NCI-H446 treated with DMSO at 0.1 percent for 48 hours (cell line): ENCODE results near the gene FREM2.
A peak's percentile ranks its signal among the peaks of the same experiment; 100 is the strongest.

ENCODE experiments used
- DNase-seq: peaks from one replicate; lab custom pipeline; 2025; lab: John Stamatoyannopoulos, UW

FREM2 gene

GRCh38 chr13:38826182-38826813 lies 139.4 kb downstream of the FREM2 start:
- DNase-seq: no peak

DNA sequence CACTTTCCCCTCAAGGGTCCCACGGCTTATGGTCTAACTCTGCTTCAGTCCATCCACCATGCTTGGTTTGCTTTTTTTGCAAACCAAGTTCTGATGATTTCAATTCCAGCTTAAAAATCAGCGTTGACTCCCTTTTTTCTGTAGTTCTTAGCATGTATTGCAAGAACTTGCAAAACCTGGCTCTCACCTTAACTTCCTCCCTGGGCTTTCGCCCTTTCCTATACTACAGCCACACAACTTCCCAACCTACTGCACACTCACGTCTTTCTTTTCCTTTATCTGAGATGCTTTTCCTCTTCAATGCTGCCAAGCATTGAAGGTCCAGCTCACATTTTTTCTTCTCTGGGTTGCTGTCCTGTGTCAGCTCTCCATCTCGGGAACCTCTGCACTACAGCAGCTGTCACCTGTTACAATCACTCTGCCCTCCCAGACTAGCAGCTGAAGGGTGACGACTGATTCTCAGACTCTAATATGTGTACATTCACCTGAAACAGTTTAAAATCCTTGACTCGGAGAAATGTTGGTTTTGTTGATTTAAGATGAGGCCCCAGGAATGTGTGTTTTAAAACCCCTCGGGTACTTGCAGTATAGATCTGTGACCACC lies 143.7 kb downstream of the FREM2 start:
- no peak for DNase-seq

- DNase-seq: no peak
Measured at GRCh38 chr13:38844581-38844980, 157.7 kb downstream of the FREM2 start.

DNA sequence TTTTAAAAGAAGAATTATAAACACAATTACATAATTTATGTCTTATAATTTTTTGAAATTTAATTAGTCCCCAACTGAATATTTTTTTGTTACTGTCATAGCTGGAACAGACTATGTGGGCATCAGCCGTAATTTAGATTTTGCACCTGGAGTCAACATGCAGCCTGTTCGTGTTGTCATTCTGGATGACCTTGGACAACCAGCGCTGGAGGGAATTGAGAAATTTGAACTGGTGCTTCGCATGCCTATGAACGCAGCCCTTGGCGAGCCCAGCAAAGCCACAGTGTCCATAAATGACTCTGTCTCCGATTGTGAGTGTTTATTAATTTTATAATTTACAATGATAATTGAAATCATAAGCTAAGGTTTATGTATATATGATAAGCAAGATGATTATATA lies 161.5 kb downstream of the FREM2 start:
- DNase-seq: no peak

GRCh38 chr13:38849315-38849714 lies 162.4 kb downstream of the FREM2 start:
- no peak for DNase-seq

DNA sequence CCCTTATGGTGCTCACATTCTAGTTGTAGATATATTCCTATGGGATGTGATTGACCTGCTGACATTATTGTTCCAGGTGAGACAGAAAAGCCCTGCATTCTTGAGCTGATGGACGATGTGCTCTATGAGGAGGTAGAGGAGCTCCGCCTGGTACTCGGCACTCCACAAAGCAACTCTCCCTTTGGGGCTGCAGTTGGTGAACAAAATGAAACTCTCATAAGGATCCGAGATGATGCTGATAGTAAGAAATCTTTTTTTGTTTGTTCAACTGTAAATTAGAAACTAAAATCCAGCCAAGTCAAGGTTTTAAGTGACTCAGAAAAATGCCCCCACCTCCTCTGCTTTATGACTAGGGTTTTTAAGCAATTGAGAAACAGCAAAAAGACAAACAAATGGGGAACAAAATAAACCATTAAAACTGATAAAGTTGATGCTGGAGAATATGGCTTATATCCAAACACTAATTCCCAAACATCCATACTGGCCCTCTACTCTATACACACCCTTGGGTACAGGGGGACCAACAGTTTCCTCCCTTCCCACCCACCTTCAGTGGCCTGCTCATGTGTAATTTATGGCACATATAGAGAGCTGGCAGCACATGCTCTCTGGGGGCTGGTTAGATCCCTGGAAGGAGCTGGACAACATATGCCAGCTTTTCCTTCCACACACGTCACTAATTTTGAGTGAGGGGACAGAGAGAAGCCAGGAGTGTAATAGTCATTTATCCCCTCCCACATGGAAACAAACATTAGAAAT lies 164.2 kb downstream of the FREM2 start:
- peak; percentile 9 for DNase-seq

DNA sequence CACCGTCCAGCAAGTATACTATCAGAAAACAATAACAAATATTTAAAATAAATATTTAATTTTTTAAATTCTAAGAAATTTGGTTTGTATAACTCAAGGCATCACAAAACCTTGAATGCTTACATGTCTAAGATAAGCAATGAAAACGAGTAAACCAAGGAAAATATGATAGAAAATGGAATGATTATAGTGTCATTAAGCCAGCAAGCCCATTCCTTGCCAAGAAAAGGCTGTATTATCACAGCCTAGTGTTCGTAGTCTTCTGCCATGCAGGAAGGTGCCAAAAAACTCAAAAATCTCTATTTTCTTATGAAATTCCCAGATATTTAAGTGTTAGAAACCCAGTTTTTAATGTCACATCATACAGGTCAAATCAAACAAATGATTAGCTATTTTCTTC lies 167.3 kb downstream of the FREM2 start:
- peak; percentile 35 for DNase-seq

- no peak for DNase-seq
Measured at GRCh38 chr13:38856065-38856464, 169.2 kb downstream of the FREM2 start.

GRCh38 chr13:38862443-38862842 lies 175.6 kb downstream of the FREM2 start:
- DNase-seq: no peak

DNA sequence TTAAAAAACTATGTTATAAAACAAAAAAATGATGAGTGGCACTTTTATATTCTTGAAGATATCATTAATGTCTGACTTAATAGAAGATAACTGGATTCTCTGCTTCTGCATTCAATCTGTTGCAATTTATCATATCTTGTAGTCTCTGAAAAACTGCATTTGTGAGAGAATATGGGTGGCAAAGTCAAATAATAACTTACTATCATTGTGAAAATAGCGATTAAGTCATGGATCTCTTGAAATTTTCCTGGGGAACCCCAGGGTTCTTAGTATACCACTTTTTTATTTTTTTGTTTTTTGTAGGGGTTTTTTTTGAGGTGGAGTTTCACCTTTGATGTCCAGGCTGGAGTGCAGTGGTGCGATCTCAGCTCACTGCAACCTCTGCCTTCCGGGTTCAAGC lies 176.7 kb downstream of the FREM2 start:
- no peak for DNase-seq

DNA sequence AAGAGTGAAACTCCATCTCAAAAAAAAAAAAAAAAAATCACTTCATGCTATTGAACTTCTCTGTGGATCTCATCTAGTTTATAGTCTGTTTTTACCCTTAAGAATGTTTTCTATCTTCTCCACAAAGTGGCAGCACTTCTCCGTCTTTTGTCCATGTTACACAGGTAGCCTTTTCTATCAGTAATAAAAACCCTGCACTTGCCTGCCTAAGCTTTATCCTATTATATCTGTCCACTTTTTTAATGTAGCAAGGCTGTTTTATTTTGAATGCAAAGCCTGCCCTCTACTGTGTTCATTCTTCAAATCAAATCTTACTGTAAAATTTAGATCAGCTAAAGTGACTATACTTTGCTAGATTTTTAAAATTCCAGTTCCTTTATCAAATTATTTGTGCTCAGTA lies 179.8 kb downstream of the FREM2 start:
- DNase-seq: no peak

DNA sequence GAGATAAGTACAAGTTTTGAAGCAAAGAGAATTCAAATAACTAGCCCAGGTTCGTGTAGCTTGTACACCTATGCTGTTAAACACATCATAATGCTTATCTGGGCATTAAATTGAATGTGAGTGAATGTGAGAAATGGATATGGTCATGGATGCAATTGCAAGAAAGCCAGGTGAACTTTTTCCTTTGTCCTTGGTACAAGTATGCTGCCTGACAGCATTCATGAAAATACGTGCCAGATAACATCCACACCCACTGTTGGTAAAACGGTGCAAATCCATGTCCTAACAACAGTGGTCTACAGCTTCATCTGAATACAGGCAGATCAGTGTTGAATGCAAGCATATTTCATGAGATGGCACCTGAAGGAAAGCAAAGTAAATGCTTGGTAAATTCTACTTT lies 181.5 kb downstream of the FREM2 start:
- no peak for DNase-seq

- DNase-seq: no peak
Measured at GRCh38 chr13:38868870-38869269, 182.0 kb downstream of the FREM2 start.

GRCh38 chr13:38871275-38871674 lies 184.4 kb downstream of the FREM2 start:
- DNase-seq: no peak

DNA sequence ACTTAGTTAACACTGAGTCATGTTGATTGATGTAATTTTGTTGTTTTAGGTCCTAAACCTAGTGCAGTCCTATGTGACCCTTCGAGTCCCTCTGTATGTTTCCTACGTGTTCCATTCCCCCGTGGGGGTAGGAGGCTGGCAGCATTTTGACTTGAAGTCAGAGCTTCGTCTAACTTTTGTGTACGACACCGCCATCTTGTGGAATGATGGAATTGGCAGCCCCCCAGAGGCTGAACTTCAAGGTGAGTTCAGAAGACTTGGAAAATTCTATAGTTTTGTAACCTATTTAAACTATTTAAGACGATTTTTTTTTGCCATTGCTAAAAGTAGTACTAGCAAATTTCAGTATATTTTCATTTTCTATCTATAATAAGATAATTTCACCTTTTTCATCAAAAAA lies 185.8 kb downstream of the FREM2 start:
- no peak for DNase-seq

DNA sequence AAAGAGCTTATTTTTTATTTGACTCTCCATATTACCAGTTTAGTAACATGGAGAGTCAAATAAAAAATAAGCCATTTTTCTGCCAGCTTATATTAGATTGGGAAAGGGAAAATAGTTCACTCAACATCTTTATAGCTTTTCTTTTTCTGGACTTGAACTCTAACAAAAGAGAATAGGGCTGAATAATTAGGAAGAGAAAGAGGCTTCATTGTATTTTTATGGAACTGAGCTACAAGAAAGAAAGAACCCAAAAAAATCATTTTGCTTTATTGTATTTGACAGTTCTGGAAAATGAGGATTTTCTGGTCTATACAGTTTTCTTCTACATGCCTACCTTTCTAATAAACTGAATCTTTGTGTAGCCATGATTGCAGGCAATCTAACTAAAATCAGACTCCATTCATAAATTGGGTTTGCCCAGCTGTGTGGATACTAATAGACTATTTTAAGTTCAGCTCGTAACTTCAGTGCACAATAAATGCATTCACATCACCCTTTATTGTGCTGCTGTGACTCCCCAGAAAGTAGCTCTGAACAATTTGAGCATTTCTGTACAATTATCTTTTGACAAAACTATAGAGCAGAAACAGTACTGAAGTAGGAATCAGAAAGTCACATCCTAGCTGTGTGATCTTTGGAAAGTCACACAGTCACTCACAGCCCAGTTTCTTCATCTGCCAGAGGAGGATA lies 188.5 kb downstream of the FREM2 start:
- no peak for DNase-seq

- DNase-seq: no peak
Measured at GRCh38 chr13:38879278-38879677, 192.4 kb downstream of the FREM2 start.

DNA sequence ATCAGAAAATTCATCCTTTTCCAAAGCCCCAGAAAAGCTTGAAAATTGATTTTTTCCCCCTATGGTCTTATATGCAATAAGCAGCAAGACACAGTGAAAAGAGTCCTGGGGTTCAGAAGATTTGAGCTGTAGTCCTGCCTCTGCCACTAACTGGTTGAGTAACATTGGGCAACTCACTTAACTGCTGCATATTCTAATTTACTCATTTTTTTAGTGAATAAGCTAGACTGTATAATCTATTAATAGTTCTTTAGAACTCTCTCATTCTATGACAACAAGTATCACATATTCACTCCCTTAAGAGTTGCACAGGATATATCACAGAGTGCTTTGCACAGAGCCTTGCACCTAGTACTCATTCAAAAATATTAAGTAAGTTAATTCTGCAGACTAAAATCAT lies 192.9 kb downstream of the FREM2 start:
- no peak for DNase-seq

- no peak for DNase-seq
Measured at GRCh38 chr13:38880397-38880796, 193.5 kb downstream of the FREM2 start.

DNA sequence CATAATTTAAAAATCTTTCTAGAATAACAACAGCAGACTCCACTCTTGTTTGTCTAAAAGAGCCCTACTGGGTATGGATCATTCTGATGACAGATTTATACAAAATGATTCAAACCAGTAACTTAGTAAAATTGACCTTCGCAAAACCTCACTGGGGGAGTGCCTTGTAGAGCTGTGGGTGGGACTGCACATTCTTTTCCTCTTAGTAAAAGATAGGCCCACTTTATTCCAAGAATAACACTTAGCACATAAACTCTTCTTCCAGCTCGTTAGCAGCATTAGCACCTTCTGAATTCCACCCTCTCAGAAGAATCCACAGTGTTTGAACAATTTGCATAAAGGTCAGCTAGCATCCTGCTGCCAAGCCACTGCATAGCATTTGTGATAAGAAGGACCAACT lies 196.9 kb downstream of the FREM2 start:
- DNase-seq: no peak

- DNase-seq: no peak
Measured at GRCh38 chr13:38888309-38888708, 201.4 kb downstream of the FREM2 start.

DNA sequence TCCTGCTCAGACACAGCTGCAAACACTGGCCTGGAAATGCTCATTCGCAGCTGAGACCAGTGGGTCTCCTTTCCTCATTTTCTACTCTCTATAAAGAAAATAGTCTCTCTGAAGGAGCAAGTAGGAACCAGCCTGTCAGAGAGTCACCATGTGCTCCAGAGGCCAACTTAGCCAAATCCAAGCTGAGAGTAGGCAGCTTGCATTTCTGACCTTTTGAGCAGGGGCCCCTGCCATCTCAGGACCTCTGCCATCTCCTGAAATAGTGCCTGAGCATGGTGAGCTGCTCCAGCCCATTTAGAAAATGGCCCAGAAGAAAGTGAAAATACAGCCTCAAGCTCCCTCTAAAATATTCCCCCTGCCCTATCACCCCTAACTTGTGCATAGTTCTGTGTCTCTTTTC lies 208.2 kb downstream of the FREM2 start:
- no peak for DNase-seq

DNA sequence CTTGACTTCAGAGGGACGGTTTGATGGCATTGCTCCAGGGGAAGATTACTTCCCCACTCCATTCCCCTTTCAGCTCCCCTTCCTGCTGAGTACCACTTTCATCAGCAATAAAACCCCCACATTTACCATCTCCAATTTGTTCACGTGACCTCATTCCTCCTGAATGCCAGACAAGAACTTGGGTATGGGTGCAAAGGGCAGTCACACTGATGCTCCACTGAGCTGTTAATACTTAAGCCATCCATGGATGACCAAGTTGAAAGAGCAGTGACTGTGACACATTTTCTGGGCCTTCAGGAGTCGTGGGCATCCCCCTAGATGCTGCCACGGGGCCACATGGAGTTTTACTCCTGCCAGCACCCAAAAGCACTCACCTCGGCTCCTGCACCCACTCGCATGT lies 210.6 kb downstream of the FREM2 start:
- no peak for DNase-seq
